Activated gamma-delta T cell treated with anti-CD3 and anti-CD28 coated beads, Interleukin-2, amount 50 U/mL, for 16 hours (primary cell): Measurements from ENCODE around the gene RAB40B.
"Not testable (repeated sequence)": the region's sequence is repeated elsewhere in the genome, so short reads cannot be mapped to it uniquely, and the experiment has no call there.

ENCODE experiments used
- DNase-seq: peaks from one replicate; pipeline ENCODE4 v3.0.0-alpha.2; 2020; ENCODE audit warnings: low read depth

RAB40B gene

DNA sequence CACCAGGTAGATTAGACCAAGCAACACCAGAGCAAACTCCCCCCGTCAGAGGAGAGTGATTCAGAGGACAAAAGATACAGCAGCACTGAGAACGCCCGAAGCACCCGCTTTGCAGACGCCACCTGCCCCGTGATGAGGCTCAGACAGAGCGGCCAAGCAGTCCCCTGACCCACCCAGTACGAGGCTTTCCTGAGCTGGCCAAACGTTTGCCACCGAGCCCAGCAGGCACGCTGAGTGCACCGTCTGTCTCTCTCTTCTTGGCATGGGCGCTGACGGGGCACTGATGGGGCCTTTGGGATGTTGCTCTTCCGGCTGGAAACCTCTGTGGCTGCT, 30.9 kb downstream of the RAB40B start:
- no peak for DNase-seq

DNA sequence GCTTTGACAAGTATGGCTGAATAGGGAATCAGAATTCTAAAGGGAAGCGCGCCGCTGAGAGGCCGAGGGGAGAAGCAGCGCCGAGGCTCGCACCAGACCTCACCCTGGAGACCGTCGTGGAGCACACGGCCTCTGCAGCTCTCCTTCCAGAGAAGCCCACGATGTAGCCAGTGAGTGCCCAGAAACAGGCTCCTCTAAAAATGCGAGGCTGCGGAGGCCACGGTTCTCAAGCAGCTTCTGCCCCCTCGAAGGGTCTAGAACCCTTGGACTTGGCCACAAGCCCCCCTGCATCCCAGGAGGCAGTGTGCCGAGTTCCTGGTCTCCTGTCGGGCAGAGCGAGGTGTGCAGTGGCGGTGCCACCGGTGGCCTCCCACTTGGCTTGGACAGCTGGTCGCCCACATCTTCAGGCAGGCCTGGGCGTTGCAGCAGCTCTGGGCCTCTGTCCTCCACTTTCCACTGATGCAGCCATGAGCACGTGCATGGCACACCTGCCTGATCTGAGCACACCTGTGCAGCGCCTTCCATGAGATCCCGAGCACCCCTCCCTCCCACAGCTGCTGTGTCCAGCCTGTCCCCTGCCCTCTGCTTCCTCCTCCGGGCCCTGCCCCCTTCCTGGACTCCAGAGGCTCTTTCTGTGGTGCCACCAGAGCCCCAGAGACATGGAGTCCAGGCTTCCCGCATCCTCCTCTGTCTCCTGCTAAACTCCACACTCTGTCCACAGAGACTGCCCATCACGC, 31.4 kb downstream of the RAB40B start:
- no peak for DNase-seq

- no peak for DNase-seq
These were observed 32.6 kb downstream of the RAB40B start for GRCh38 chr17:82665891-82666290.

GRCh38 chr17:82665217-82665616, 33.3 kb downstream of the RAB40B start:
- no peak for DNase-seq

DNA sequence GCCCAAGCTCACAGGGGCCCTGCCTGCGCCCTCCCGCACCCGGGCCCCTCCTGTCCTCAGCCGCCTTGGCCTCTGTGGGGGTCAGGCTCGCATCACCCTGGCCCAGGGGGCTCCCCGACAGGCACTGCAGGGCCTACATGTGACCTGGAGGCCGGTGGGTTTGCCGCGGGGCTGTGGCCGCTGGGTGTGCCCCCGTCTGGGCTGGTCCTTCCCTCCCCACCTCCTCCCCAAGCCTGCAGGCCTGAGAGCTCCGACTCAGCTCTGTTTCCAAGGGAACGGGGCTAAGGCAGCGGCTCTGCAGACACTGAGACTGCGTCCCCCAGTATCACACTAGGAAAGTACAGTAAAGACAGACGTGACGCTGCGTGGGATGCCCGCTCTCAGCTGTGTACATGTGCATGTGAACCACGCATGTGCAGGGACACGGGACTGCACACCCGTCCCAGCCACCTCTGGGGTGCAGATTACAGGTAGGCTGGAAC, 33.8 kb downstream of the RAB40B start:
- DNase-seq, result no peak

GRCh38 chr17:82664276-82664575, 34.3 kb downstream of the RAB40B start:
- DNase-seq, result no peak

DNA sequence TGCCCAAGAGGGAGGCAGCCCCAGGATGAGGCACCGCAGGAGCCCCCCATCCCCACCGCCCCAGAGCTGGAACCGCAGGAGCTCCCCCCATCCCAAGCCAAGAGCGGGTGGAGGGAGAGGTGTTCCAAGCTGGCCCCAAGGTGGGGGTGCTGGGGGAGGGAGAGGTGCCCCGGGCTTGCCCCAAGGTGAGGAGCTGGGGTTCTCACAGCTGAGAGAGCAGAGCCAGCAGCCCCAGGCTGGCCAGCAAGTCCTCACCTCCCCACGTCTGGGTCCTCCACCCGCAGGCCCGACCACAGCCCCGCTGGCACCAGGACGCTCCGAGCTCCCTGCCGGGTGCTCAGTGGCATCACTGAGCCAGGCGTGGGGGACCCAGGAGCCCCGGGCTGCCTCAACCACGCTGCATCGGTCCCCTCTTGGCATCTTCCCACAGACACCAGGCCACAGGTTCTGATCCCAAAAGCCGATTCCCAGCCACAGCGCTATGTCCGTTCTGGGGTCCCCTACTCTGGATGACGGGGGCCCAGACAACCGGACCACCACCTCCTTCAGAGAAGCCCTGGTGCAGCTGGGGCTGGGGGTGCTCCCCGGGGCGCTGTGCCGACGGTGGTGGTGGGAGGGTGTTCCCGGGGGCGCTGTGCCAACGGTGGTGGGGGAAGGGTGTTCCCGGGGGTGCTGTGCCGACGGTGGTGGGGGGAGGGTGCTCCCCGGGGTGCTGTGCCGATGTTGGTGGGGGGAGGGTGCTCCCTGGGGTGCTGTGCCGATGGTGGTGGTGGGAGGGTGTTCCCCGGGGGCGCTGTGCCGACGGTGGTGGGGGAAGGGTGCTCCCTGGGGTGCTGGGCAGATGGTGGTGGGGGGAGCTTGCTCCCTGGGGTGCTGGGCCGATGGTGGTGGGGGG, 34.9 kb downstream of the RAB40B start:
- no peak for DNase-seq

GRCh38 chr17:82662711-82663261, 35.7 kb downstream of the RAB40B start:
- DNase-seq, result no peak

GRCh38 chr17:82661717-82662683, 36.5 kb downstream of the RAB40B start:
- DNase-seq, result no peak

- no peak for DNase-seq
These were observed 38.6 kb downstream of the RAB40B start for GRCh38 chr17:82659886-82660285.

DNA sequence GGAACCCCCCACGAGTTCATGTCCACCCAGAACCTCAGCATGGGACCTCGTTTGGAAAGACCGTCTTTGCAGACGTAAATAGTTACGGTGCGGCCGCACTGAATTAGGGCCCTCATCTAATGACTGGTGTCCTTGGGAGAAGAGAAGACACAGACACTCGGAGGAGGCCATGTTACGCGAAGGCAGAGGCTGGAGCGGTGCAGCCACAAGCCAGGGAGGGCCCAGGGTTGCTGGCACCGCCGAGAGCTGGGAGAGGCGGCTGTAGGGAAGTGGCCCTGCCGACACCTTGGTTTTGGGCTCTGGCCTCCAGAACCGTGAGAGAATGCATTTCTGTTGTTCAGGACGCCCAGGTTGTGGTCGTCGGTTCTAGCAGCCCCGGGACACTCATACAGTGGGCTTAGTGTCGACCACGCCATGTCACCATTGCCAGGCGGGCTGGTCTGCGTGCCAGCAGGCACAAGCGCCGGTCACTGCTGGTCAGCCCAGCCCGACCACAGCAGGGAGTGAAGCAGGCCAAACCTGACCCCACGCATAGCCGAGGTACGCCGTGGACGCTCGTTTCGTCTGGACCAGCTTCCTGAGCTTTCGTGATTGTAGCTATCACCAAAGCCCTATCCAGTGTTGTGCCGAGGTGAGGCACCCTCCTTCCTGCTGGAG, 39.6 kb downstream of the RAB40B start:
- DNase-seq, result no peak

GRCh38 chr17:82658331-82658730, 40.2 kb downstream of the RAB40B start:
- no peak for DNase-seq

DNA sequence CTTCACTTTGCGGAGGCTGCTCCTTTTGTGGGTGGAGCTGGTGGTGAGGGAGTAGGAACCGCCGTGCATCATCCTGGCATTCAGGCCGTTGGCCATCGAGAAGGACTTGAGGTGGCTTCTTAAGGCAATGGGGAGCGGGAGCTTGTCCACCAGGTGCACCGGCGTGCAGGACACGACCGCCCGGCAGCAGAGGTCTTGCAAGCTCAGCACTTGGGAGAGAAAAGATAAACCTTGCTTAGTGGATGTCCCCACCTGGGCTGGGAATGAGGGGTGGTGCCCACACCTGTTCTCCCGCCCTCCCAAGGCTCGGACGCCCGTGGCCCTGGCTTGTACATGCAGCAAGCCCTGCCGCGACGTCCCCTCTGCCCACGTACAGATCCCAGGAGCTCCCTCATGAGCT, 40.6 kb downstream of the RAB40B start:
- DNase-seq, result no peak

- no peak for DNase-seq
These were observed 42.2 kb downstream of the RAB40B start for GRCh38 chr17:82656266-82656665.

DNA sequence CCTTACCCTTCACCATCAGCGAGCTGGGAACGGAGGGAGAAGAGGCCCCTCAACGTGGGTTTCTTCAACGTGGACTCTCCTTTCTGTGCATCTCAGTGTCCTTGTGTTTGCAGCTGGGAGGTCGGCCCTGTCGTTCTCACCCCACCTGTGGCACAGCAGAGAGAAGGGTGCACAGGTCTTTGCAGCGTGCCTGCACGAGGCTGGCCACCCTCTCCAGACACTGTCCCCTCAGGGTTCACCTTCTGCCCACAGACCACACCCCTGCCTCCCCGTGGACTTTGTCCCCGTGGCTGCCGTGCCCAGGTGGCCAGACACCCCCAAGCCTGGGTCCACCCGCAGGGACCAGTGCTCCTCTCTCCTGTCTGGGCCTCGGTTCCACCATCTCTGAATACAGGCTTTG, 43.0 kb downstream of the RAB40B start:
- DNase-seq, result no peak

GRCh38 chr17:82655038-82655479, 43.4 kb downstream of the RAB40B start:
- DNase-seq, result no peak

GRCh38 chr17:82654611-82655010, 43.9 kb downstream of the RAB40B start:
- DNase-seq, result not testable (repeated sequence)

GRCh38 chr17:82653651-82654528, 44.6 kb downstream of the RAB40B start:
- DNase-seq, result no peak

DNA sequence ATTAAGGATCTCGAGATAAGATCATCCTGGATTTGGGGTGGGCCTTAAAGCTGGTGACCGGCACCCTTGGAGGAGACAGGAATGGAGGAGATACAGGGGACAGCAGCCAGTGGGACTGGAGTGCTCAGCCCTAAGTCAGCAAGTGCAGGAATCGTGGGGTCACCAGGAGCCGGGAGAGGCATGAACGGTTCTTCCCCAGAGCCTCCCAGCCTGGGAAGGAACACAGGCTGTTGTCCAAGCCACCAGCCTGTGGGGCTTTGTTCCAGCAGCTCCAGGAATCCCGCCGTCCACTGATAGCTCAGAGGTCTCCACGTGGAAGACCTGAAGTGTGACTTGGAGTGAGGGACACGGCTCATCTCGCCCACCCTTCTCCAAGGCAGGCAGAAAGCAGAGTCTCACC, 47.8 kb downstream of the RAB40B start:
- DNase-seq, result no peak

- DNase-seq, result no peak
These were observed 48.8 kb downstream of the RAB40B start for GRCh38 chr17:82649501-82650261.
